ENCODE measurements around the gene NOS2.
"Not testable (repeated sequence)": the region's sequence is repeated elsewhere in the genome, so short reads cannot be mapped to it uniquely, and the experiment has no call there.

NOS2 gene

GRCh38 chr17:27836651-27837050 is 36.3 kb upstream of the NOS2 start:
- DNase-seq (ENCODE audit: insufficient read length, low spot score) = no peak

GRCh38 chr17:27834571-27834970 is 34.2 kb upstream of the NOS2 start:
- DNase-seq (ENCODE audit: insufficient read length, low spot score) (no peak), FAIRE-seq (no peak)
- no peak for TF ChIP-seq TAF1 (IDR thresholded peaks at IDR 0.05; ENCODE audit: low read depth, low read length)
- no peak for TF ChIP-seq SPI1 (IDR thresholded peaks at IDR 0.05; ENCODE audit: low read depth, low read length)
- no peak for TF ChIP-seq POLR2AphosphoS5 (IDR thresholded peaks at IDR 0.05; ENCODE audit: low read depth, low read length)
- TF ChIP-seq POLR2A (IDR thresholded peaks at IDR 0.05; ENCODE audit: low read depth, low read length) = no peak
- no peak for TF ChIP-seq PAX5 (IDR thresholded peaks at IDR 0.05; ENCODE audit: insufficient read depth, low read length, severe bottlenecking)
- TF ChIP-seq POU2F2 (IDR thresholded peaks at IDR 0.05; ENCODE audit: low read depth, low read length) = no peak

More at GRCh38 chr17:27836651-27837050, 36.3 kb upstream of the NOS2 start:
- no peak for TF ChIP-seq POLR2AphosphoS5 (IDR thresholded peaks at IDR 0.05; ENCODE audit: low read depth, low read length)
- TF ChIP-seq SPI1 (IDR thresholded peaks at IDR 0.05; ENCODE audit: low read depth, low read length) = peak; percentile 65
- FAIRE-seq = no peak

GRCh38 chr17:27832831-27833230 is 32.5 kb upstream of the NOS2 start:
- no peak for DNase-seq (ENCODE audit: insufficient read length, low spot score)
- no peak for FAIRE-seq
- no peak for TF ChIP-seq TAF1 (IDR thresholded peaks at IDR 0.05; ENCODE audit: low read depth, low read length)
- no peak for TF ChIP-seq SPI1 (IDR thresholded peaks at IDR 0.05; ENCODE audit: low read depth, low read length)
- no peak for TF ChIP-seq PAX5 (IDR thresholded peaks at IDR 0.05; ENCODE audit: insufficient read depth, low read length, severe bottlenecking)
- no peak for TF ChIP-seq POU2F2 (IDR thresholded peaks at IDR 0.05; ENCODE audit: low read depth, low read length)
- TF ChIP-seq POLR2AphosphoS5 (IDR thresholded peaks at IDR 0.05; ENCODE audit: low read depth, low read length) = no peak
- no peak for TF ChIP-seq POLR2A (IDR thresholded peaks at IDR 0.05; ENCODE audit: low read depth, low read length)

GRCh38 chr17:27829888-27830287 is 29.6 kb upstream of the NOS2 start:
- not testable (repeated sequence) for FAIRE-seq; DNase-seq (ENCODE audit: insufficient read length, low spot score)

GRCh38 chr17:27829143-27829711 is 28.9 kb upstream of the NOS2 start:
- not testable (repeated sequence) for DNase-seq (ENCODE audit: insufficient read length, low spot score)
- peak; percentile 13 for FAIRE-seq

GRCh38 chr17:27825459-27825858 is 25.1 kb upstream of the NOS2 start:
- TF ChIP-seq TAF1 (IDR thresholded peaks at IDR 0.05; ENCODE audit: low read depth, low read length) (no peak), POLR2A (IDR thresholded peaks at IDR 0.05; ENCODE audit: low read depth, low read length) (no peak), POU2F2 (IDR thresholded peaks at IDR 0.05; ENCODE audit: low read depth, low read length) (no peak), SPI1 (IDR thresholded peaks at IDR 0.05; ENCODE audit: low read depth, low read length) (no peak), PAX5 (IDR thresholded peaks at IDR 0.05; ENCODE audit: insufficient read depth, low read length, severe bottlenecking) (no peak), POLR2AphosphoS5 (IDR thresholded peaks at IDR 0.05; ENCODE audit: low read depth, low read length) (no peak)
- FAIRE-seq = no peak
- no peak for DNase-seq (ENCODE audit: insufficient read length, low spot score)

GRCh38 chr17:27824745-27825144 is 24.4 kb upstream of the NOS2 start:
- DNase-seq (ENCODE audit: insufficient read length, low spot score) (no peak), FAIRE-seq (no peak)
- no peak for TF ChIP-seq POLR2AphosphoS5 (IDR thresholded peaks at IDR 0.05; ENCODE audit: low read depth, low read length)
- TF ChIP-seq TAF1 (IDR thresholded peaks at IDR 0.05; ENCODE audit: low read depth, low read length) = no peak

- FAIRE-seq = no peak
- no peak for TF ChIP-seq PAX5 (IDR thresholded peaks at IDR 0.05; ENCODE audit: insufficient read depth, low read length, severe bottlenecking)
- no peak for TF ChIP-seq POU2F2 (IDR thresholded peaks at IDR 0.05; ENCODE audit: low read depth, low read length)
- no peak for TF ChIP-seq TAF1 (IDR thresholded peaks at IDR 0.05; ENCODE audit: low read depth, low read length)
- no peak for TF ChIP-seq POLR2A (IDR thresholded peaks at IDR 0.05; ENCODE audit: low read depth, low read length)
- no peak for TF ChIP-seq POLR2AphosphoS5 (IDR thresholded peaks at IDR 0.05; ENCODE audit: low read depth, low read length)
- DNase-seq (ENCODE audit: insufficient read length, low spot score) = no peak
These were observed 23.9 kb upstream of the NOS2 start for GRCh38 chr17:27824176-27824715.

GRCh38 chr17:27822108-27822507 is 21.8 kb upstream of the NOS2 start:
- not testable (repeated sequence) for FAIRE-seq

GRCh38 chr17:27821318-27821717 is 21.0 kb upstream of the NOS2 start:
- TF ChIP-seq POLR2A (IDR thresholded peaks at IDR 0.05; ENCODE audit: low read depth, low read length) (no peak), POLR2AphosphoS5 (IDR thresholded peaks at IDR 0.05; ENCODE audit: low read depth, low read length) (no peak), TAF1 (IDR thresholded peaks at IDR 0.05; ENCODE audit: low read depth, low read length) (no peak), PAX5 (IDR thresholded peaks at IDR 0.05; ENCODE audit: insufficient read depth, low read length, severe bottlenecking) (no peak), SPI1 (IDR thresholded peaks at IDR 0.05; ENCODE audit: low read depth, low read length) (no peak), POU2F2 (IDR thresholded peaks at IDR 0.05; ENCODE audit: low read depth, low read length) (no peak)
- DNase-seq (ENCODE audit: insufficient read length, low spot score) (no peak), FAIRE-seq (no peak)

More at GRCh38 chr17:27822108-27822507, 21.8 kb upstream of the NOS2 start:
- DNase-seq (ENCODE audit: insufficient read length, low spot score) = not testable (repeated sequence)

- DNase-seq (ENCODE audit: insufficient read length, low spot score) (no peak), FAIRE-seq (no peak)
- TF ChIP-seq TAF1 (IDR thresholded peaks at IDR 0.05; ENCODE audit: low read depth, low read length) (no peak), SPI1 (IDR thresholded peaks at IDR 0.05; ENCODE audit: low read depth, low read length) (no peak), PAX5 (IDR thresholded peaks at IDR 0.05; ENCODE audit: insufficient read depth, low read length, severe bottlenecking) (no peak), POU2F2 (IDR thresholded peaks at IDR 0.05; ENCODE audit: low read depth, low read length) (no peak), POLR2A (IDR thresholded peaks at IDR 0.05; ENCODE audit: low read depth, low read length) (no peak), POLR2AphosphoS5 (IDR thresholded peaks at IDR 0.05; ENCODE audit: low read depth, low read length) (no peak)
These were observed 18.8 kb upstream of the NOS2 start for GRCh38 chr17:27819145-27819544.
